Dermis blood vessel endothelial cell (primary cell): ENCODE data around the gene ETFB. TPM values are rescaled to one million over a fixed set of nuclear protein-coding genes. Genes with fewer than 3 reads are reported as not detected.

Experiments
- DNase-seq: peaks from one replicate; pipeline ENCODE4 v3.0.0; 2010
- total RNA-seq: library from RNA; depleted of rRNA; stranded (reverse); fragments of >200 nt; gene quantifications from 2 replicates; pipeline ENCODE4 v1.2.3, GENCODE V29; 2014

ETFB gene
- total RNA-seq, 1 donor from 2014 or later, result 98.5 TPM

DNA sequence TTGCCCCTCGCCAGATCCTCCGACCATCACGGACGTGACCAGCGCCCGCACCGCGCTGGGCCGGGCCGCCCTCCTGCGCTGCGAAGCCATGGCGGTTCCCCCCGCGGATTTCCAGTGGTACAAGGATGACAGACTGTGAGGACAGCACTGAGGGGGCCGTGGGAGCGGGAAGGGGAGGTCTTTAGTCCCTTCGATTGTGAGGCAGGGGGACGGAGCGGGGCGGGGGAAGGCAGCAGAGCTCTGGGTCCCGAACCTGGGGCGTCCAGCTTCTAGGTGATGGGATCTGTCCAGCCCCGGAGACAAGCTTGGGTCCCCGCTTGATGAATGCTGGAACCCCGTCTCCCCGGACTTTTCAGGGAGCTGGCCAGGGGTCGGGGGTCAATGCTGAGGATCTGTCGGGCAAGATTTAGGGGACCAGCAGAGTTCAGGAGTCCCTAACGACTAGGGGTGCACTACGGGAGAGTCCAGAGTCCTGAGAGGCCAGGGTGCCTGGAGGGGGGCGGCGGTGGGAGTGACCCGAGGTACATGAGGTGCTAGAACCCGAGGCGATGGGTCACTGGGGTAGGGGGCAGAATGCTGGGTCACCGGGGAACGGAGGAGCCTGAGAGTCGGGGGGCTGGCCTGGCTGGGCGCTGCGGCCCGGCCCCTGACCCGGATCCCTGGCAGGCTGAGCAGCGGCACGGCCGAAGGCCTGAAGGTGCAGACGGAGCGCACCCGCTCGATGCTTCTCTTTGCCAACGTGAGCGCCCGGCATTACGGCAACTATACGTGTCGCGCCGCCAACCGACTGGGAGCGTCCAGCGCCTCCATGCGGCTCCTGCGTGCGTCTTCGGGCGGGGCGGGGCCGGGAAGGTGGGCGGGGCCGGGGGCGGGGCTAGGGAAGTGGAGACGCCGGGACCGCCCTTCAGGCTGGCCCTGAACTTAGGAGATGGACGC lies 38.9 kb downstream of the ETFB start:
- DNase-seq, result peak; percentile 65

DNA sequence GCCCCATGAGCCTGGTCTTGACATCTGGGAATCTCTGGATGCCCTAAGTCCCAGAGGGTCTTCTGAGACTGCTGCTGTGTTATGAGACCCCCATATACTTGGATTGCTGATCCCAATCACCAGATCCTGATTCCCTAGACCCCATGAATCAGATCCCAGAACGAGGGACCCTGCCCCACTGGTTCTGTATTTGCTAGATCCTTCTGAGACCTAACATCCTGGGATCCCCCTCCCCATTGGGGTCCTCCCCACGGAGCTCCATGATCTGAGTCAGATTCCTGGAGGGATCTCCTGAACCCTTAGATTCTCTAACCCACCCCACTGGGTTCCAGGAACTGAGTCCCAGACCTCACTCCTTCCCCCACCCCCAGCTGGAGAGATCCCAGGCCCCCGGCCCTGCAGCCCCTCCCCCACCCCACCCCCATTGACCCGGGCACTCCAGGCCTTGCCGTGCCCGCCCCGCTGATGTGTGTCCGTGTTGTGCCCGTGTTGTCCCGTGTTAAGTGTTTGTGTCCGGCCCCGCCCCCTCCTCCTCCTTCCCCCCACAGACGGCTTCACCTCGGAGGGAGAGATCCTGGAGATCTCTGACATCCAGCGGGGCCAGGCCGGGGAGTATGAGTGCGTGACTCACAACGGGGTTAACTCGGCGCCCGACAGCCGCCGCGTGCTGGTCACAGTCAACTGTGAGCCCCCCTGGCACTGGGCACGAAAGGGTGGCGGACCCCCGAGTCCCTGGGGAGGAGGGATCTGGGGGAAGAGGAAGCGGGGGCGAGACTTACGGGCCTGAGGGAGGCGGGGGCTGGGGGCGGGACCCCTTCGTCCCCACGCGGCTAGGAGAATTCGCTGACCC lies 39.7 kb downstream of the ETFB start:
- DNase-seq, result no peak

DNA sequence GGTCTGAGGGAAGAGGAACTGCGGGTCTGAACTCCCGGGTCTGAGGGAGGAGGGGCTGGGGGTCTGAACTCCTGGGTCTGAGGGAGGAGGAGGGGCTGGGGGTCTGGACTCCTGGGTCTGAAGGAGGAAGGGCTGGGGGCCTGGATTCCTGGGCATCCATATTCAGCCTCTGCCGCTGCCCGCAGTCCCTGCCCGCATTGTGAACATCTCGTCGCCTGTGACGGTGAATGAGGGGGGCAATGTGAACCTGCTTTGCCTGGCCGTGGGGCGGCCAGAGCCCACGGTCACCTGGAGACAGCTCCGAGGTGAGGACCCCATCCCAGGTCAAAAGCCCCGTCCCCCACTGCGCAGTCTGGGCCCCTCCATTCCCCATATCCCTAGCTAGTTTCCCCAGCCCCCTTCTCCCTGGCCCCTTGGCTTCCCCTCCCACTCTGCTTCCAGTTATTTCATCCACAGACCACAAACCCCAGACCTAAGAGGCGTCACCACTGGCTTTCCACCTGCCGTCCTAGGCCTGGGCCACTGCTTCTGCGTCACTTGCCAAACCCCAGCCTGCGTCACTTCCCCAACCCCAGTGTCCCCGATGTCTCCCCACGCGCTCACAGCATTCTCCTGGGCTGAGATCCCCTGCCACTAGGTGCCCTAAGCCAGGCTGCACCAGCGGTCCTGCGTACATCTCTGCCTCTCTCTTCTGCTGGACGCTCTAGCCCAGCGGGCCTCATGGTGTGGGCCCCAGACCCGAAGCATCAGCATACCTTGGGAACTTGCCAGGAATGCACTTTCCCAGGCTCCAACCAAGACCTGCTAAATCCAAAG lies 40.8 kb downstream of the ETFB start:
- no peak for DNase-seq

DNA sequence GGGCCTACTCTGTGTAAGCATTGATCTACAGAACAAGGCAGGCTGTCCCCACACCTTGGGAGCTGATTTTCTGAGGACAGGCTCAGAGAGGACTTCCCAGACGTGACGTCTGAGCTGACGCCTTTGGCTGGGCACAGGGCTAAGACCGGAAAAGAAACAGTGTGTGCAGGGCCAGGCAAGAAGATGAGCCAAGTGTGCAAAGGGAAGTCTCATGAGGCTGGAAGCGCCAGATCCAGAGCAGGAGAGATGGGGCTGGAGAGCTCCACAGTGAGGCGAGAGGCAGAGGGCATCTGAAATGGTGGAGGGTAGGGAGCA lies 42.1 kb downstream of the ETFB start:
- DNase-seq, result no peak

DNA sequence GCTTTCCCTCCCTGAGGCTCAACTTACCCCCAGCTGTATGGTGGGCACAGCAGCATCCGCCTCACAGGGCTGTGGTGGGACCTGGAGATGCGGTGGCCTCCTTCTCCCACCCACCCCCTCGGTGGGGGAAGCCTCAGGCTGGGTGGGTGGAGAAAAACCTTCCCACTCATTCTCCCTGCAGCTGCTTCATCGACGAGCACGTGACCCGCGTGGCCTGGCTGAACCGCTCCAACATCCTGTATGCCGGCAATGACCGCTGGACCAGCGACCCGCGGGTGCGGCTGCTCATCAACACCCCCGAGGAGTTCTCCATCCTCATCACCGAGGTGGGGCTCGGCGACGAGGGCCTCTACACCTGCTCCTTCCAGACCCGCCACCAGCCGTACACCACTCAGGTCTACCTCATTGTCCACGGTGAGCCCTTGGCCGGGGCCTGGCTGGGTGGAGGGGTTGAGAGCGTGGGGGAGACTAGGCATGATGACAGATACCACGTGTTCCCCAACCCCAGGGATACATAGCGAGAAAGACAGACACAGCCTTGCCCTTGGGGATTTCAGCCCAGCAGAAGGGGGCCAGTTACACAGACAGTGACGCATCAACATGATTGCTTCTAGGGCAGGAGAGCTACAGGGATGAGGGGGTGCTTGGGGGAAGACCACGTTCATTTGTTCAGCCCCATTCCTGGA lies 42.6 kb downstream of the ETFB start:
- DNase-seq, result no peak

DNA sequence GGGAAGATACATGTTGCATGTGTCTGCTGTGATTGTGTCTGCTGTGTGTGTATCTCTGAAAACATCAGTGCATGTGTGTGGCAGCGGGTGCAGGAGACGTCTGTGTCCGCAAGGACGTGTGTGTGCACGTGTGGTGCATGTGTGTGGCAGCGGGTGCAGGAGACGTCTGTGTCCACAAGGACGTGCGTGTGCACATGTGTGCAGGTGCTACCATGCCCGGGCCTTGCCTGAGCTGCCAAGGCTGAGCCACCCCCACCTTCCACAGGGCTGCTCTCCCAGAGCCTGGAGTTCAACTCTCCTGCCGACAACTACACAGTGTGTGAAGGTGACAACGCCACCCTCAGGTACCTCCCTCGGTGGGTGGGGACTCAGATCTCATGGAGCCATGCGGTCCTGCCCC lies 44.4 kb downstream of the ETFB start:
- DNase-seq, result no peak

DNA sequence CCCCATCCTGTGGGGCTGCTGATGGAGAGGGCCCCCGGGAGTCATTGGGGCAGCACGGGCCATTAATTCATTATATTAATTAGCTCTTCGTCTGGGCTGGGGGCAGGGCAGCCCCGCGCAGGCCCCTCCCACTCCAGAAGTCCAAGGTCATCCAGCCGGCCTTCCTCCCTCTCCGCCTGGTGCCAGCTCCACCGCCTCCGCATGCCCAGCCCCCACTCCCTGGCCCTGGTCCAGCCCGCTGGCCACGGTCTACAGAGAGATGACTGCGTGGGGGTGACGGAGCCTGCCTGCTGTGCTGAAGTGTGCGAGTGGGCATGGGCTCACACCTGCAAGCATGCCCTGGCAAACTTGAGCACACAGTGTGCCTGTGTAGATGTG lies 45.9 kb downstream of the ETFB start:
- no peak for DNase-seq

DNA sequence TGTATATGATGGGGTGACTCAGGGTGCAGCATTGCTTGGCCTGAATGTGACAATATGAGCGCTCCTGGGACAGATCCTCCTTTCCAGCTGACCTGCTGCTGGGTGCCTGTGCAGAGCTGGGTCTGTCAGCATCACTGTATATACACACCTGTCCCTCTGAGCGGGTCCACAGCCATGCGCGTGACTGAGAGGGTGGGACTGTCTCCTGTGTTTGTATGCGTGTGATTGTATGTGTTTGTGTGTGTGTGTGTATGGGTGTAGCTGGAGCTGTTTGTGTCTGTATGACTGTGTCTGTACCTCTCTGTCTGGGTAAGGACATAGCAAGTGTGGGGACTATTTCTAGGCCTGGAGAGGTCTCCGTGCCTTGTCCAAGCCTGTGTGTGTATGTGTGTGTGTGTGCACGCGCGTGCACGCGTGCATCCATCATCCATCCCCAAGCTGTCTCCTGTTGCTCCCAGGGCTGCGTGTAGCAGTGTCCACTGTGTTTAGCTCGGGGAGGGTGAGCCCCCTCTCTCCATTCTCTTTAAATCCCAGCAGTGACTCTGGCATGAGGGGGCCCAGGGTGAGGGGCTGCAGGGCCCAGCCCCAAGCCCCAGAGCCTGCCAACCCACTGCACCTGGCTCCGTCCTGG lies 46.4 kb downstream of the ETFB start:
- DNase-seq, result no peak

DNA sequence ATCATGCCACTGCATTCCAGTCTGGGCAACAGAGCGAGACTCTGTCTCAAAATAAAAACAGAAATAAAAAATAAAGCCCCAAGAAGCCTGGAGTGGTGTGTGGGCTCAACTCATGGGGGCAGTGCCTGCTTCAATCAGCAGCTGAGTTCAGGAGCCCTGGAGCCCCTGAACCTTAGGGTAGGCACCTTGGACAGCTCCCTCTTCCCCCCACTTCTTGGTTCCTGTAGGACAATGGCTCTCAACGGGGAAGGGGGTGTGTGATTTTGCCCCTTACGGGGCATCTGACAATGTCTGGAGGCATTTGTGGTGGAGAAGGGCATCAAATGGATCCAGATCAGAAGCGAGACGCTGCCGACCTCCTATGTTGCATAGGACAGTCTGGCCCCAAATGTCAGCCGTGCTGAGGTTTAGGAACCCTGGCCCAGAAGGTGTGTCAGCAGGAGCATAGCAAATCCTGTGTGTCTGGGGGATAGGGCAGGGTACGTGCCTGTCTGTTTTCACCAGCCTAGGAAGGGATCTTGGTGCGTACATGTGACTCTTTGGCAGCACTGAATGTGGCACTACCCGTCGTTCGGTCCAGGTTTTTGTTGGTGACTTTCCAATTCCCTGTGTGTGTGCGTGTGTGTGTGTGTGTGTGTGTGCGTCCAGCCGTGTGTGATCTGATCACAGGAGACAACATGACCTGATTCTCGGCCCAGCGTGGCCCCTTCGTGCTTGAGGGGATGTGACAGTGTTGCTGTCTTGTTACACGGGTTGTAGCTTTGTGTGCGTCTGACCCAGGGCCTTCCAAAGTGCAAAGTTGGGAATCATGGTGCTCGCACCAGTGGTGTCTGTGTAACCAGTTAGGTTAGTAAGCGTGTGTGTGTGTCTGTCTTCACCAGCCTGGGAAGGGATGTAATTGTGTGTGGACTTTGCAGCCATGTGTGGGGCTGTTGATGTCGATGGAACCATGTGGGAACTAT lies 47.2 kb downstream of the ETFB start:
- no peak for DNase-seq

DNA sequence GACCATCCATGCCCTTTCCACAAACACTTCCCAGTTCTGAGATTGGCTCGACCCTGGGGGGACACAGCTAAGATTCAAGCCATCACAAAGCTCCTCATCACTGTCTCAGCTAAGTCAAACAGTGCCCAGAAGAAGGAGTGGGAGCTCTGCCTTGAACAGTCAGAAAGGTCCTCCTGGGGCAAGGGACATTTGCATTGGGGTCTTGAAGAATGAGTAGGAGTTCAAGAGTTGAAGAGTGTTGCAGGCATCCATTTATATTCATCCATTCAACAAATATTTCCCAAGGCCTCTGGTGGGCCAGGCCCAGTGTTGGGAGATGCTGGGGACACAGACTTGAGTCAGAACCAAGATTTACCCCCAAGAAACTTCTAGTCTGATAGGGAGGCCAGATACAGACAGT lies 48.2 kb downstream of the ETFB start:
- DNase-seq, result no peak

DNA sequence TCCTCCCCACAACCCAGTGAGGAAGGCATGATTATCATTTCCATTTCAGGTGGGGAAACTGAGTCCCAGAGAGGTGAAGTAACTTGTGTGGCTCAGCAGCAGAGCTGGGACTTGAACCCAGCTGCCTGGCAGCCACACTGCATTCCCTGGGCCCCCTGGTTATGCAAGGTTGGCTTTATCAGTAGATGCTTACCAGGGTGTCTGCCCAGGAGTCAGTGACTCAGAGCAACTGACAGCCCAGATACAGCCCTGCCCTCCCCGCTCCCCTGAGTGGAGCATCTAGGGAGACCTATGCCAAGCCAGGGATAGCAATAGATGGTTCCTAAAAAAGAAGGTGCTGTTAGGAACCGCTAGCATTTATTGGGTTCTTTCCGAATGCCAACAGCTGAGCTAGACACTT lies 48.8 kb downstream of the ETFB start:
- no peak for DNase-seq

DNA sequence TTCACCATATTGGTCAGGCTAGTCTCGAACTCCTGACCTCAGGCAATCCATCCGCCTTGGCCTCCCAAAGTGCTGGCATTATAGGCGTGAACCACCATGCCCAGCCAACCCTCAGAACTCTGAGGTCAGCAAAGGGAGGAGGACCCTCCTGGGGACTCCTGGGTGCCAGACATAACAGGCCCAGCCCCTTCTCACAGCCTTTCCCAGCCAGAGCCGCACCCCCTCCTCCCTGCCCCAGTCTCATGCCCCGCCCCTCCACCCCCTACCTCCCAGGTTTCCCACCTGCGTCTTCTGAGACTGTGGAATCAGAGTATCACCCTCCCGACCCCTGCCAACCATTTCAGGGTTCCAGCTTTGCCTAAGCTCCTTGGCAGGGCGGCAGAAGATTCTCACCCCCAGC lies 49.5 kb downstream of the ETFB start:
- no peak for DNase-seq

DNA sequence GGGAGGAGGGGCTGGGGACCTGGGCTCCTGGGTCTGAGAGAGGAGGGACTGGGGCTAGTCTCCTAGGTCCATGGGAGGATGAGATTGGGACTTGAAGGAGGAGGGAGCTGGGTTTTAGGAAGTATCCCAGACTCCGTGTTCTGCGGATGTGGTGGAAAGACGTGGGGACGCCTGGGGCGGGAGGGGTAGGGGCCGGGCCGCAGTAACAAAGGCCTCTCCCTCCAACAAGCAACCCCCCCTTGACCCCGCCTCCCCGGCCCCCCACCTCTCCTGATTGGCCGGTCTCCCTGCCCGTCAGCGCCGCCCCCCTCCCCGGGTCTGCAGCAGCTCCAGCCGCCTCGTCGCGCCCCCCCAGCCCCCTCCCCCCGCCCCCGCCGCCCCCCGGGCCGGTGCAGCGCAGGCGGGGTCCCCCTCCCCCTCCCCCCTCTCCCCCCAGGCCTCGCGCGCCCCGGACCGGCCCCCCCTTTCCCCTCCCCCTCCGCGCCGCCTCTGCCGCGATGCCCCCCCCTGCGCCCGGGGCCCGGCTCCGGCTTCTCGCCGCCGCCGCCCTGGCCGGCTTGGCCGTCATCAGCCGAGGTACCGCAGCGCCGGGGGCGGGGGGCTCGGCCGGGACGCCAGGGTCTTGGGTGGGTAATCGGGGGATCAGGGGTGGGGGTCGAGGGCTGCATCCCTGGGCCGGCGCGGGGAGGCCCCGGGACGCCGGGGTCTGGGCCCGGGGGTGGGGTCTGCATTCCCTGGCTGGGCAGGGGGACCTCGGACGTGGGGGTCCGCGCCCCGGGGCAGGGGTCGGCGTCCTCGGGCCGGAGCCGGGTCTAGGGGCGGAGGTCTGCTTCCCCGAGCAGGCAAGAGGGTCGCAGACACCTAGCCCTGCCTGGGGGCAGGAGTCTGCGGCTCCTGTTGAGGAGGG lies 54.6 kb downstream of the ETFB start, which contains the start of gene IGLON5:
Gene IGLON5, plus strand, starts transcription at position 294 of the 907 bp plus-strand sequence. Its CDS starts 204 bp downstream, at position 498.
- DNase-seq, result no peak

DNA sequence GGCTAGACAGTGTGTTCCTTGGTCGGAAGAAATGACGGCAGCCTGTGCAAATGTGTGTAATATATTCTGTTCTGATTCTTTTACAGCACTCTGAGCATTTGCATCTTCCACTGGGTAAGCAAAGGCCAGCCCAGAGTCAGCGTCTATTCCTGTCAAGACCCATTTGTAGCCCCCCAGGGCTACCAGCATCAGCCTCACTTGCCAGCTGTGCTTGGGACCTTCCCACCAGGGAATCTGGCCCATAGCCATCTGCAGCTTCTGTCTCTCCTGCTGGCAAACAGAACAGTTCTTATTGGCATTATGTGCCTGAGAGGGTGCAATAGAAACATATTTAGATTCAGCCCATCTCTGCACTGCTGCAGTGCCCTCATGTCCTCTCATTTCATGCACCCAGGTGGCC lies 60.7 kb downstream of the ETFB start:
- no peak for DNase-seq

DNA sequence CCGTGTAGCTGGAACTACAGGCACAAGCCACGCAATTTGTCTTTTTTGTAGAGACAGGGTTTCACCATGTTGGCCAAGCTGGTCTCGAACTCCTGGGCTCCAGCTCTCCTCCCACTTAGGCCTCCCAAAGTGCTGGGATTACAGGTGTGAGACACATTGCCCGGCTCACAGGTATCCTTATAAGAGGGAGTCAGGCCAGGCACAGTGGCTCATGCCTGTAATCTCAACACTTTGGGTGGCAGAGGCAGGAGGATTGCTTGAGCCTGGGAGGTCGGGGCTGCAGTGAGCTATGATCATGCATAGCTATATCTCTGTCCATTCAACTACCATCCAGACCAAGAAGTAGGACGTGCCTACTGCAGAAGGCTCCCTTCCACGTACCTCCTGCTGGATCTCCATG lies 64.9 kb downstream of the ETFB start:
- DNase-seq, result no peak

DNA sequence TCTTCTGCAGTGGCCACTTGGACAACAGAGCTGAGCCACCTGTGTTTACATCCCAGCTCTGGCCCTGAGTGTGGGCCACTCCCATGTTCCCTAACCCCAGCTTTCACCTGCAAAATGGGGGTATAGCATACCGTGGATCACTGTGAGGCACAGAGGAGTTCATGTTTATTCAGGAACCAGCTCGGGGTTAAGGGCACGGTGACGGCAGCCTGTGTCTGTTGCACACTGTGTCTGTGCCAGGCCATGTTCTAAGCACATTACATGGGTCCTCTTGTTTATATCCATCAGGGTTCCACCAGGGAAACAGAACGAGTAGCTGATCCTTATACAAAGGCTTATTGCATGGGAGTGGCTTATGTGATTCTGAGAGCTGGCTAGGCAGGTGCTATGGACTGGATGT lies 68.8 kb downstream of the ETFB start:
- DNase-seq, result no peak

DNA sequence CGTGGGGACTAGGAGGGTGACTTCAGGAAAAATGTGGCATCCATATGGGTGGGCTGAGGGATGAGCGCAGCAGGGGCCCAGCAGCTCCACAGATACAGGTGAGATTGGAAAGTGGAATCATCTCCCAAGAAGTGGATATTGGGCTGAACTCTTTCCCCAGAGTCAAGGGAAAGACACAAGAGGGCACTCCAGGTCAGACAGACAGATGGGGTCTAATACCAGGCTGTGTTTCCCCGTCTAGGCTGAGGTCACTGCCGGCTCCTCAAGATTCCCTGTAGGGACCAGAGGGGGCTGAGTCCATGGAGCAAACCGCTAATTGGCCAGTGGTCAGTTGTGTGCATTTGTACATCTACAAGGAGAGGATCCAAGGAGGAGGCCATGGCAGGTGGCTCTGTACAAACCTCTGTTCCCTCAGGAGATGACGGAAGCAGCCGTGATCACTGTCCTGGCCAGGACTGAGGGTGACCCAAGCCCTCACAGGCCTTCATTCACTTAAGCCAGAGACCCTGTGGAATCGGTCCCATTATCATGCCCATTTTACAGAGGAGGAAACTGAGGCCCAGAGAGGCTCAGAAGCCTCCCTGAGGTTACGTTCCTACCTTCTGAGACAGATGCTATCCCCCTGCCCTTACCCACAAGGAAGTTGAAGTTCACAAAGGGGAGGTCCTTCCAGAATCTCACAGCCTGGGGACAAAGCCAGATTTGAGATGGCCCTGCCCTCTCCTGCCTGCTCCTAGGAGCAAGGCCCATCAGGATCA lies 69.7 kb downstream of the ETFB start:
- no peak for DNase-seq

DNA sequence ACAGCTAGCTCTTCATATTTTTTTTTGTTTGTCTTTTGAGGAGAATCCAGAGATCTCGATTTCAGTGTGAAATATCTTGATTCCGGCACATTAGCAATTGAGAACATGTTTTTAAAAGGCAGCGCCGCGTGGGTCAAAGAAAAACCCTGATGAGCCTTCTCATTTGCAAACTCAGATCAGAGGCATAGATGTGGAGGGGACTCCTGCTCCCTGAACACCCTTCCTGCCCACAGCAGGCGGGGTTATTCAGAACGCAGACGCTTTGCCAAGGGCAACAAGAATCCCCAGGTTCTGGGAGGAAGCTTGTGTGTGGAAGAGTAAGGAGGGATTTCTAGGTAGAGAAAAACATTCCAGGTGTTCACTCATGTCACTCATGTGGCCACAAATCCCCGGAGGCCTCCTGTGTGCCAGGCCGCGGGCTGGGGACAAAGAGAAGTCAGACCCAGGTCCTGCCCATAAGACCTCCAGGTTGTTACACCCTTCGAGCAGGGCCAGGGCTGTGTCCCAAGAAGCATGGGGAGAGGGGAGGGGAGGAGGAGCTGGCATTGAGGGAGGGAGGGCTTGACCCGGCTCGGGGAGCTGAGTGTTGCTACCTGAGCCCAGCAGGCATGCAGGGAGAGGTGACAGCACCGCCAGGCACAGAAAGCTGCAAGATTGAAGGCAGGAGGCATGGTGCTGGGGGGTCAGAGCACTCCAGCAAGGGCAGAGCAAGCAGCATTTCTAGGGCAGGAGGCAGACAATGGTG lies 70.6 kb downstream of the ETFB start:
- no peak for DNase-seq
